Activated T-cell treated with anti-CD3 and anti-CD28 coated beads, Interleukin-2, amount 50 U/mL, for 1 hour (primary cell): Measurements from ENCODE around the gene TRIM9.

Experiments
- DNase-seq: peaks from one replicate; pipeline ENCODE4 v3.0.0-alpha.2; 2020

The TRIM9 gene

GRCh38 chr14:50929506-50929905 lies 165.4 kb downstream of the TRIM9 start:
- DNase-seq: no peak

GRCh38 chr14:50928002-50928635 lies 166.8 kb downstream of the TRIM9 start:
- DNase-seq: no peak

GRCh38 chr14:50926851-50927386 lies 168.0 kb downstream of the TRIM9 start:
- DNase-seq: no peak
